HEK293T (cell line): ENCODE measurements around the gene KLHL29.

Experiments used
- CTCF ChIA-PET: fragments of 350-600 bp; formaldehyde crosslinking; extraction: SDS; loops from one replicate; lab custom pipeline; 2021; ENCODE audit warnings: antibody characterized with exemption, inconsistent platforms; lab: Yijun Ruan, JAX
- POLR2A ChIA-PET: fragments of 350-600 bp; formaldehyde crosslinking; extraction: SDS; loops from one replicate; lab custom pipeline; 2020; ENCODE audit warnings: antibody characterized with exemption, inconsistent platforms; lab: Yijun Ruan, JAX
- DNase-seq: peaks from one replicate; pipeline ENCODE4 v3.0.0; 2012; ENCODE audit warnings: mixed read lengths; ENCODE audit errors: extremely low spot score
- ARNT ChIP-seq: fragments of 450-650 bp; IDR thresholded peaks from 2 replicates; pipeline ENCODE4 v1.6.1; 2017; ENCODE audit warnings: mild to moderate bottlenecking
- BHLHE40 ChIP-seq: fragments of 450-650 bp; IDR thresholded peaks from 2 replicates; pipeline ENCODE4 v1.6.1; 2016; ENCODE audit warnings: mild to moderate bottlenecking, moderate library complexity, borderline replicate concordance
- CTBP1 ChIP-seq: fragments of 450-650 bp; IDR thresholded peaks from 2 replicates; pipeline ENCODE4 v1.6.1; 2016; ENCODE audit warnings: borderline replicate concordance
- ELF4 ChIP-seq: fragments of 450-650 bp; IDR thresholded peaks from 2 replicates; pipeline ENCODE4 v1.6.1; 2017; ENCODE audit warnings: antibody characterized with exemption
- FOXA1 ChIP-seq: fragments of 450-650 bp; IDR thresholded peaks from 2 replicates; pipeline ENCODE4 v1.6.1; 2016; ENCODE audit warnings: mild to moderate bottlenecking
- FOXK2 ChIP-seq: fragments of 450-650 bp; IDR thresholded peaks from 2 replicates; pipeline ENCODE4 v1.6.1; 2016; ENCODE audit warnings: mild to moderate bottlenecking
- FOXM1 ChIP-seq: fragments of 450-650 bp; IDR thresholded peaks from 2 replicates; pipeline ENCODE4 v1.6.1; 2017; ENCODE audit warnings: mild to moderate bottlenecking, borderline replicate concordance
- HDGF ChIP-seq: fragments of 450-650 bp; IDR thresholded peaks from 2 replicates; pipeline ENCODE4 v1.6.1; 2017; ENCODE audit warnings: antibody characterized with exemption, borderline replicate concordance
- L3MBTL2 ChIP-seq: fragments of 450-650 bp; conservative IDR thresholded peaks from 2 replicates; pipeline ENCODE4 v1.6.1; 2016; ENCODE audit warnings: mild to moderate bottlenecking
- LEF1 ChIP-seq: fragments of 450-650 bp; IDR thresholded peaks from 2 replicates; pipeline ENCODE4 v1.6.1; 2017; ENCODE audit warnings: mild to moderate bottlenecking, borderline replicate concordance
- NFRKB ChIP-seq: fragments of 450-650 bp; IDR thresholded peaks from 2 replicates; pipeline ENCODE4 v1.6.1; 2016; ENCODE audit warnings: mild to moderate bottlenecking, moderate library complexity
- PKNOX1 ChIP-seq: fragments of 450-650 bp; IDR thresholded peaks from 2 replicates; pipeline ENCODE4 v1.6.1; 2016
- SP1 ChIP-seq: fragments of 450-650 bp; IDR thresholded peaks from 2 replicates; pipeline ENCODE4 v1.6.1; 2017
- SUZ12 ChIP-seq: fragments of 450-650 bp; IDR thresholded peaks from 2 replicates; pipeline ENCODE4 v1.6.1; 2016; ENCODE audit warnings: mild to moderate bottlenecking
- TARDBP ChIP-seq: fragments of 450-650 bp; IDR thresholded peaks from 2 replicates; pipeline ENCODE4 v1.6.1; 2016
- ZNF384 ChIP-seq: fragments of 450-650 bp; IDR thresholded peaks from 2 replicates; pipeline ENCODE4 v1.6.1; 2016

The KLHL29 gene

GRCh38 chr2:23595021-23595420 is 210.0 kb downstream of the KLHL29 start:
- TF ChIP-seq HDGF: no peak
- TF ChIP-seq PKNOX1: no peak
- TF ChIP-seq FOXA1: no peak
- POLR2A ChIA-PET: no interaction called here
- no peak for DNase-seq
- CTCF ChIA-PET: no interaction called here

- no peak for DNase-seq
- TF ChIP-seq BHLHE40 (no peak), ARNT (no peak), FOXA1 (no peak)
- ChIA-PET POLR2A (no interaction called here), CTCF (no interaction called here)
Measured at GRCh38 chr2:23595601-23596251, 210.7 kb downstream of the KLHL29 start.

DNA sequence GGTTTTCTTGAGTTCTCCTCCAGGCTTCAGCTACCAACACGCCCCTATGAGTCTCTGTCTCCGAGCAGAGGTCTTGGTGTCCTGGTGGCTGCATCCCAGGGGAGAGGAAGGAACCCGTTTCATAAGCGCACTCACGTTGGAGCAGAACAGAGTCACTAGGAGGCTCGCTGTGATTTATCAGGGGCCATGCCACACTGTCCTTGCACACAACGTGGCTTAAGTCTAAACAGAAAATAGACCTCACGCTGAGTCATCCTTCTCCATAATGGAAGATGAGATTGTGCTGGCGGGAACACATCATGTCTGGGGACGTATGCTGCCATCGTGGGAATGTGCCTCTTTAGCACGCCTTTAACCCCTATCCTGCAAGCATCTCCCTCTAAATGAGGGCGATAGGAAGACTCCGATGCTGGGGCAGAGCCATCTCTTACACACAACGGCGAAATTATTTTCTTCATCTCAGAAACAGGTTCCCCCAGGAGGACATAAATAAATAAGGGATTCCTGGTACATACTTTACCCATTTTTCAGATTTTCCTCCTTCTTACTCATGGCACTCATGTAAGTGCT is 211.4 kb downstream of the KLHL29 start:
- TF ChIP-seq TARDBP (no peak), FOXM1 (no peak), FOXA1 (no peak), BHLHE40 (no peak), L3MBTL2 (no peak), ELF4 (no peak), CTBP1 (no peak), SP1 (no peak), NFRKB (no peak), FOXK2 (no peak)
- POLR2A ChIA-PET: no interaction called here
- no peak for DNase-seq
- CTCF ChIA-PET: no interaction called here

- CTCF ChIA-PET: no interaction called here
- DNase-seq: no peak
- no peak for TF ChIP-seq SP1
- no peak for TF ChIP-seq L3MBTL2
- no peak for TF ChIP-seq BHLHE40
- TF ChIP-seq NFRKB: no peak
- no peak for TF ChIP-seq TARDBP
- TF ChIP-seq FOXM1: no peak
- TF ChIP-seq LEF1: no peak
- no peak for TF ChIP-seq CTBP1
- TF ChIP-seq FOXA1: no peak
- no peak for TF ChIP-seq PKNOX1
- POLR2A ChIA-PET: no interaction called here
Measured at GRCh38 chr2:23597687-23598086, 212.7 kb downstream of the KLHL29 start.

GRCh38 chr2:23599006-23599405 is 214.0 kb downstream of the KLHL29 start:
- ChIA-PET CTCF (no interaction called here), POLR2A (no interaction called here)
- no peak for DNase-seq
- no peak for TF ChIP-seq FOXA1
- TF ChIP-seq SUZ12: no peak
- TF ChIP-seq CTBP1: no peak
- no peak for TF ChIP-seq FOXK2
- no peak for TF ChIP-seq TARDBP
- TF ChIP-seq LEF1: no peak
- TF ChIP-seq ARNT: no peak
- TF ChIP-seq L3MBTL2: no peak
- TF ChIP-seq FOXM1: no peak
- no peak for TF ChIP-seq ELF4
- no peak for TF ChIP-seq BHLHE40
- TF ChIP-seq HDGF: no peak
- TF ChIP-seq NFRKB: no peak
- TF ChIP-seq PKNOX1: no peak
- no peak for TF ChIP-seq ZNF384
- no peak for TF ChIP-seq SP1

DNA sequence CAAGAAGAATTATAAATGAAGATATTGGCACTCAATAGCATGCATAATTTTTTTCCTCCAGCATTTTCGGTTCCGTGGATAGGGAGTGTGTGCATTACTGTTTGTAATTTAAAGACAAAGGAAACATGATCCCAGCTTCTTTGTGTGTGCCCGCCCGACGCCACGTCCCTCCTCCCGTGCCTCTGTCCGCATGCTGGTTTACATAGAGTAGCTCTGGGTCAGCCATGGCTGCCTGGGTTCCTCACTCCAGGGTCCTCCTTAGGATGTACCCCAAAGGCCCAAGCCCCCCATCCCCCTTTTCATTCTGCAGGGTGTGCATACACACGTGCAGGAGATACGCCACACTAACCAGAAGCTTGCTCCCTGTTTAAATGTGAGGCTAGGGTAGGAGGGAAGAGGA is 214.7 kb downstream of the KLHL29 start:
- TF ChIP-seq FOXA1: no peak
- TF ChIP-seq SP1: no peak
- no peak for TF ChIP-seq TARDBP
- no peak for TF ChIP-seq NFRKB
- no peak for TF ChIP-seq ZNF384
- no peak for TF ChIP-seq ELF4
- TF ChIP-seq ARNT: no peak
- TF ChIP-seq FOXM1: no peak
- POLR2A ChIA-PET: no interaction called here
- CTCF ChIA-PET: interaction anchor here (1.0 kb wide), 1 partner anchor 26 kb away, joined by 3 read pairs; no protein-coding TSS in a partner anchor
- no peak for DNase-seq

GRCh38 chr2:23600346-23600745 is 215.4 kb downstream of the KLHL29 start:
- DNase-seq: no peak
- CTCF ChIA-PET: interaction anchor here (1.0 kb wide), 1 partner anchor 27 kb away, joined by 3 read pairs; no protein-coding TSS in a partner anchor
- POLR2A ChIA-PET: no interaction called here
- no peak for TF ChIP-seq ELF4
- no peak for TF ChIP-seq HDGF
- no peak for TF ChIP-seq CTBP1
- no peak for TF ChIP-seq FOXM1
- TF ChIP-seq SP1: no peak
- TF ChIP-seq NFRKB: no peak
- no peak for TF ChIP-seq ZNF384
- TF ChIP-seq SUZ12: no peak
- TF ChIP-seq FOXK2: no peak
- TF ChIP-seq L3MBTL2: no peak
- no peak for TF ChIP-seq PKNOX1
- no peak for TF ChIP-seq LEF1
- TF ChIP-seq BHLHE40: no peak
- no peak for TF ChIP-seq ARNT
